HCT116 (cell line): ENCODE data around the gene CXCL5.

Source experiments
- CEBPB ChIP-seq: IDR thresholded peaks from 2 replicates; pipeline ENCODE4 v1.6.1; 2012; ENCODE audit warnings: low read depth
- EZH2 ChIP-seq: fragments of 200-600 bp; sonication (generic); IDR thresholded peaks from 2 replicates; pipeline ENCODE4 v1.6.1; 2017; ENCODE audit warnings: antibody characterized with exemption, mixed run types
- POLR2A ChIP-seq: IDR thresholded peaks from 2 replicates; pipeline ENCODE4 v1.7.0; 2011; ENCODE audit warnings: borderline replicate concordance; ENCODE audit not compliant: insufficient read depth, insufficient read length; ENCODE audit errors: extremely low read depth
- TF ChIP-seq, protein P1 (sequence below), 3 experiments: fragments of 200-600 bp in 1 of 3; sonication (generic) in 1 of 3; IDR thresholded peaks in 2 of 3; conservative IDR thresholded peaks in 1 of 3; 2 replicates each; pipeline ENCODE4 v1.5.1; 2012 to 2017; ENCODE audit warnings: low read depth in 2 of 3, low read length in 2 of 3, antibody characterized with exemption in 1 of 3, borderline replicate concordance in 1 of 3, control low read depth in 1 of 3, mild to moderate bottlenecking in 1 of 3, mixed read lengths in 1 of 3, mixed run types in 1 of 3, moderate library complexity in 1 of 3; ENCODE audit not compliant: insufficient read depth in 1 of 3

DNA sequence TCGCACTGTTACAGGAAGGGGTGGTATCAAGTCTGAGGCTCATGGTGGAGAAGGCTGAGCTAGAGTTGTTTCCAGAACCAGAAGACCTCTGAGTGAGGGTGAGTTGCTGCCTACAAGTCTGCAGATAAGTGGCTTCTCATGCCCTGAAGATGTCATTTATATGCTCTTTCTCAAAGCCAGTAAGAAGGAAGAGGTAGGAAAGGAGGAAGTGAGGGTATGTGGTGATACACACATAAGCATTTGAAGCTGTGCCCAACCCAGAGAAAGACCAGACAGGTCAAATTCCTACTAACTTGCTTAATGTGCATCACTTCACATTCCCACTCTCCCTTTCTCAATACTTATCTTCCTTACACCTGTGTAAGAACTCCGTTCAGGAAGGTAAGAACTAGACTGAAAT is 10.4 kb downstream of the CXCL5 start, which contains the start of gene PPBP:
- TF ChIP-seq, protein P1, sequence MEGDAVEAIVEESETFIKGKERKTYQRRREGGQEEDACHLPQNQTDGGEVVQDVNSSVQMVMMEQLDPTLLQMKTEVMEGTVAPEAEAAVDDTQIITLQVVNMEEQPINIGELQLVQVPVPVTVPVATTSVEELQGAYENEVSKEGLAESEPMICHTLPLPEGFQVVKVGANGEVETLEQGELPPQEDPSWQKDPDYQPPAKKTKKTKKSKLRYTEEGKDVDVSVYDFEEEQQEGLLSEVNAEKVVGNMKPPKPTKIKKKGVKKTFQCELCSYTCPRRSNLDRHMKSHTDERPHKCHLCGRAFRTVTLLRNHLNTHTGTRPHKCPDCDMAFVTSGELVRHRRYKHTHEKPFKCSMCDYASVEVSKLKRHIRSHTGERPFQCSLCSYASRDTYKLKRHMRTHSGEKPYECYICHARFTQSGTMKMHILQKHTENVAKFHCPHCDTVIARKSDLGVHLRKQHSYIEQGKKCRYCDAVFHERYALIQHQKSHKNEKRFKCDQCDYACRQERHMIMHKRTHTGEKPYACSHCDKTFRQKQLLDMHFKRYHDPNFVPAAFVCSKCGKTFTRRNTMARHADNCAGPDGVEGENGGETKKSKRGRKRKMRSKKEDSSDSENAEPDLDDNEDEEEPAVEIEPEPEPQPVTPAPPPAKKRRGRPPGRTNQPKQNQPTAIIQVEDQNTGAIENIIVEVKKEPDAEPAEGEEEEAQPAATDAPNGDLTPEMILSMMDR (IDR thresholded peaks at IDR 0.05 in 2 of 3, conservative IDR thresholded peaks at IDR 0.05 in 1 of 3; ENCODE audit: borderline replicate concordance in 1 of 3, insufficient read depth in 1 of 3, low read depth in 2 of 3, low read length in 2 of 3) = no peak
- TF ChIP-seq CEBPB (no peak), POLR2A (no peak), EZH2 (no peak)
